Vagina (tissue), 2 donors: Measurements from ENCODE around the gene PKD1. TPM values are rescaled to one million over a fixed set of nuclear protein-coding genes. Genes with fewer than 3 reads are reported as not detected.

Experiments
- DNase-seq, 2 donors: peaks; one replicate each; pipeline ENCODE4 v3.0.0-alpha.2; 2017; ENCODE audit errors: extremely low spot score in 2 of 2
- H3K27ac ChIP-seq: fragments of 200-600 bp; sonication (generic); one replicate; pipeline ENCODE4 v1.5.1; 2019
- H3K27me3 ChIP-seq: fragments of 200-600 bp; sonication (generic); one replicate; pipeline ENCODE4 v1.5.1; 2019
- H3K36me3 ChIP-seq, 2 donors: fragments of 200-600 bp; sonication (generic); one replicate each; pipeline ENCODE4 v1.5.1; 2017 to 2019
- H3K4me1 ChIP-seq: fragments of 200-600 bp; sonication (generic); one replicate; pipeline ENCODE4 v1.5.1; 2019
- H3K4me3 ChIP-seq, 2 donors: fragments of 200-600 bp; sonication (generic); 1 replicate in 1 of 2; 2 replicates in 1 of 2; pipeline ENCODE4 v1.5.1; 2016 to 2019
- H3K9me3 ChIP-seq: fragments of 200-600 bp; sonication (generic); one replicate; pipeline ENCODE4 v1.5.1; 2019
- POLR2A ChIP-seq, 2 donors: fragments of 450-650 bp; IDR thresholded peaks; one replicate each; pipeline ENCODE4 v1.6.1; 2017; ENCODE audit warnings: antibody characterized with exemption in 2 of 2, mild to moderate bottlenecking in 2 of 2, moderate library complexity in 2 of 2
- POLR2AphosphoS5 ChIP-seq, 2 donors: sonication (generic); formaldehyde crosslinking; IDR thresholded peaks; one replicate each; pipeline ENCODE4 v1.9.0; 2017; ENCODE audit warnings: antibody characterized with exemption in 2 of 2, mild to moderate bottlenecking in 2 of 2, low read depth in 1 of 2; ENCODE audit not compliant: insufficient read depth in 1 of 2
- intact Hi-C: fragments of 100-400 bp; cut with DNase I; formaldehyde crosslinking; loops from one replicate; pipeline ENCODE4 v1.15.1; 2023
- total RNA-seq: library from RNA; depleted of rRNA; stranded (reverse); fragments of >200 nt; gene quantifications from one replicate; pipeline ENCODE4 v1.2.3, GENCODE V29; 2016
- TF ChIP-seq, protein P1 (sequence below), 3 experiments: fragments of 450-650 bp in 2 of 3; fragments of 200-600 bp in 1 of 3; sonication (generic) in 1 of 3; IDR thresholded peaks; one replicate each; pipeline ENCODE4 v1.5.1; 2017 to 2019; ENCODE audit warnings: antibody characterized with exemption in 3 of 3, mild to moderate bottlenecking in 2 of 3, moderate library complexity in 2 of 3

PKD1 gene
- total RNA-seq, 1 donor from 2014 or later = 153 TPM

DNA sequence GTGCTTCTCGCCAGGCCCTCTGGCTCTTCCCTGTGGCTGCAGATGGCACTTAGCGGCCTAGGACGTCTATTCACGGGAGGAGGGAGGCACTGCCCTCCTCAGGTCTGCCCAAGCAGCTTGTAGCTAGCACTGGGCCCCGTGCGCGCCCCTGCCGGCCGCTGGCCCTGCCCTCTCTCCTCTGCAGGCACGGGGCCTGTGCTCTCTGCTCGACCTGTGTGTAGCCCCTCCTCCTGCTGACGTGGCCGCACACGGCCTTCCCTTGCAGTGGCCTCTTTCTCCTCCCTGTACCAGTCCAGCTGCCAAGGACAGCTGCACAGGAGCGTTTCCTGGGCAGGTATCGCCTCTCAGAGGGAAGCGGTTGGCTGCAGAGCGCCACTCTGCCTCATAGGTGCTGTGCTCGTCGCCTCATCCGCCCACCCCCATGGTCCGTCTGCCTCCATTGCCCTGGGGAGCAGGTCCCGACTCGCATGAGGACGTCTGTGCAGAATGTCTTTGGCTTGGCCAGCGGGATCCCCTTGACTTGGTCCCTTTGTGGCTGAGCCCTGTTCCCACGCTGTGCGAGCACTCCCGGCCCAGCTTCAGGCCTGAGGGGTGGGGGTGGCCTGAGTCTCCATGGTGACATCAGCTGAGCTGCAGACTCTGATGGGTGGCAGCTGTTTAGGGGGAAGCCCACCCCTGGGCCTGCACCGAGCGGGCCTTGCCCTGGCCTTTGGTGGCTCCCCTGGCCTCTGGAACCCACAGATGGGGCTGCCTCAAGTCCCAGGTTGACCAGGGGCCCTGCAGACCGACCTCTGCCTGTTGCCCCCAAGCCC is 53.3 kb downstream of the PKD1 start:
- no peaks in the 10 kb centered on the region for H3K27me3 ChIP-seq
- no peak overlapping the region for H3K4me3 ChIP-seq
- intact Hi-C loops = no loop called here
- no peak for DNase-seq
- H3K4me1 ChIP-seq = peaks cover 46% of the 10 kb centered on the region
- peaks cover 0 to 46% of the 10 kb centered on the region in 2 donors for H3K36me3 ChIP-seq
- peak overlapping the region; percentile 47 for H3K27ac ChIP-seq
- no peaks in the 10 kb centered on the region for H3K9me3 ChIP-seq
- TF ChIP-seq, protein P1, sequence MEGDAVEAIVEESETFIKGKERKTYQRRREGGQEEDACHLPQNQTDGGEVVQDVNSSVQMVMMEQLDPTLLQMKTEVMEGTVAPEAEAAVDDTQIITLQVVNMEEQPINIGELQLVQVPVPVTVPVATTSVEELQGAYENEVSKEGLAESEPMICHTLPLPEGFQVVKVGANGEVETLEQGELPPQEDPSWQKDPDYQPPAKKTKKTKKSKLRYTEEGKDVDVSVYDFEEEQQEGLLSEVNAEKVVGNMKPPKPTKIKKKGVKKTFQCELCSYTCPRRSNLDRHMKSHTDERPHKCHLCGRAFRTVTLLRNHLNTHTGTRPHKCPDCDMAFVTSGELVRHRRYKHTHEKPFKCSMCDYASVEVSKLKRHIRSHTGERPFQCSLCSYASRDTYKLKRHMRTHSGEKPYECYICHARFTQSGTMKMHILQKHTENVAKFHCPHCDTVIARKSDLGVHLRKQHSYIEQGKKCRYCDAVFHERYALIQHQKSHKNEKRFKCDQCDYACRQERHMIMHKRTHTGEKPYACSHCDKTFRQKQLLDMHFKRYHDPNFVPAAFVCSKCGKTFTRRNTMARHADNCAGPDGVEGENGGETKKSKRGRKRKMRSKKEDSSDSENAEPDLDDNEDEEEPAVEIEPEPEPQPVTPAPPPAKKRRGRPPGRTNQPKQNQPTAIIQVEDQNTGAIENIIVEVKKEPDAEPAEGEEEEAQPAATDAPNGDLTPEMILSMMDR (IDR thresholded peaks at IDR 0.05) = no peak
- TF ChIP-seq POLR2AphosphoS5 (IDR thresholded peaks at IDR 0.05; ENCODE audit: insufficient read depth in 1 of 2, low read depth in 1 of 2) = peak in 1 of 2 donors; percentile 62

DNA sequence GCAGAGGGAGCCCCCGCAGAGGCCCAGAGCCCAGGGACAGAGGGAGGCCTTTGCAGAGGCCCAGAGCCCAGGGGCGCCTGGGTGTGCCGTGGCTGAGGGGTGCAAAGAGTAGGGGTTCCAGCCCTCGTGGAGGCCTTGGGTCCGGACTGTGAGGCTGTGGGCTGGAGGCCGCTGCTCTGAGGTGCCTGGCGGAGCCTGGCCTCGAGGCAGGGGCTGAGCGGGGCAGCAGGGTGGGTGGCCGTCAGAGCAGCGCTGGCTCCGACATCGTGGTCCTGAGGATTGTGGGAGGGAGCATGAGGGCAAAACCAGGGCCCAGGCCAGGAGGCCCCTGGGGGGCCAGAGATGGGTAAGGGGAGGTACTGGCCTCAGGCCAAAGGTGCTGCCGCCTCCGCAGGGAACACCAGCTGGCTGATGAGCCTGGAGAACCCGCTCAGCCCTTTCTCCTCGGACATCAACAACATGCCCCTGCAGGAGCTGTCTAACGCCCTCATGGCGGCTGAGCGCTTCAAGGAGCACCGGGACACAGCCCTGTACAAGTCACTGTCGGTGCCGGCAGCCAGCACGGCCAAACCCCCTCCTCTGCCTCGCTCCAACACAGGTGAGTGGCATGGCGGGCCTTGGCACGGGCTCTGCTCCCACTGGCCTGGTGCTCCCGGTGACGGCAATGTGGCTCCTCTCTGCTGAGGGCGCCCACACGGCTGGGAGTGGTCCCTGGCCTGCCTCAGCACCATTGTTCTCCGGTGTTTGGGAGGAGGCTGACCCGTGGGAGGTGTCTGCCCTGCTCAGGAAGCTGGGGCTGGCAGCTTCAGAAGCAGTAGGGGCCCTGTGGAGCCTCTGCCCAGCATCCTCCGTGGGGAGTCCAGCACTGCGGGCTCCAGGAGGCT is 54.3 kb downstream of the PKD1 start:
- peak overlapping the region; percentile 47 for H3K27ac ChIP-seq
- peaks cover 0 to 49% of the 10 kb centered on the region in 2 donors for H3K36me3 ChIP-seq
- DNase-seq = no peak
- intact Hi-C loops = no loop called here
- no peak overlapping the region for H3K4me3 ChIP-seq
- H3K27me3 ChIP-seq = no peaks in the 10 kb centered on the region
- TF ChIP-seq, protein P1 (IDR thresholded peaks at IDR 0.05) = no peak
- no peak for TF ChIP-seq POLR2A (IDR thresholded peaks at IDR 0.05)
- peaks cover 46% of the 10 kb centered on the region for H3K4me1 ChIP-seq
- no peaks in the 10 kb centered on the region for H3K9me3 ChIP-seq

DNA sequence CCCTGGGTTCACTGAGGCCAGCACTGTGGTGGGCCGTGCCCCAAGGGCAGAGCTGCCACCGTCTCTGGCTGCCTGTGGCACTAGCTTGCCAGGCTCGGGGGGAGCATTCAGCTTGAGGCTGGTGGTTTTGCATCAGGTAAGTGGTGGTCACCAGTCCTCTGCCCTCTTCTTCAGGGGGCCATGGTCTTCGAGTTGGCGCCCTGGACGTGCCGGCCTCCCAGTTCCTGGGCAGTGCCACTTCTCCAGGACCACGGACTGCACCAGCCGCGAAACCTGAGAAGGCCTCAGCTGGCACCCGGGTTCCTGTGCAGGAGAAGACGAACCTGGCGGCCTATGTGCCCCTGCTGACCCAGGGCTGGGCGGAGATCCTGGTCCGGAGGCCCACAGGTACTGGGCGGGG is 55.7 kb downstream of the PKD1 start:
- no peaks in the 10 kb centered on the region for H3K9me3 ChIP-seq
- H3K4me3 ChIP-seq = no peak overlapping the region
- intact Hi-C loops = no loop called here
- DNase-seq = no peak
- peaks cover 0 to 52% of the 10 kb centered on the region in 2 donors for H3K36me3 ChIP-seq
- H3K27me3 ChIP-seq = no peaks in the 10 kb centered on the region
- no peak overlapping the region for H3K27ac ChIP-seq
- peaks cover 37% of the 10 kb centered on the region for H3K4me1 ChIP-seq
- TF ChIP-seq, protein P1 (IDR thresholded peaks at IDR 0.05) = no peak
- TF ChIP-seq POLR2A (IDR thresholded peaks at IDR 0.05) = no peak
- no peak for TF ChIP-seq POLR2AphosphoS5 (IDR thresholded peaks at IDR 0.05; ENCODE audit: insufficient read depth in 1 of 2, low read depth in 1 of 2)

DNA sequence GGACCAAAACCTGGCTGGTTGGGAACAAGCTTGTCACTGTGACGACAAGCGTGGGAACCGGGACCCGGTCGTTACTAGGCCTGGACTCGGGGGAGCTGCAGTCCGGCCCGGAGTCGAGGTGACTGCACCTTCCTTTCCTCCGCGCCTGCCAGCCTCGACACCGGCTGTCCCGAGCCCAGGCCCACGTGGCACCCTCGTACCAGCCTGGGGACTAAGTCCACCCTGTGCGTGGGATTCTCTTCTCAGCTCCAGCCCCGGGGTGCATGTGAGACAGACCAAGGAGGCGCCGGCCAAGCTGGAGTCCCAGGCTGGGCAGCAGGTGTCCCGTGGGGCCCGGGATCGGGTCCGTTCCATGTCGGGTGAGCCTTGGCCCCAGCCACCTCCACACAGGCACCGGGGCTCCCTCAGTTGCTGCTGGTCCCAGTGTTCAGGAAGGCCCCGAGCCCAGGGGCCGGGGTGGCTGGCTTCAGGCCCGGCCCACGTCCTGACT is 56.3 kb downstream of the PKD1 start:
- no peak overlapping the region for H3K27ac ChIP-seq
- no peaks in the 10 kb centered on the region for H3K9me3 ChIP-seq
- H3K4me1 ChIP-seq = peaks cover 31% of the 10 kb centered on the region
- H3K36me3 ChIP-seq = peaks cover 0 to 55% of the 10 kb centered on the region in 2 donors
- H3K27me3 ChIP-seq = no peaks in the 10 kb centered on the region
- no peak overlapping the region for H3K4me3 ChIP-seq
- intact Hi-C loops = no loop called here
- DNase-seq = no peak
- TF ChIP-seq POLR2A (IDR thresholded peaks at IDR 0.05) = no peak
- TF ChIP-seq, protein P1 (IDR thresholded peaks at IDR 0.05) = no peak
- TF ChIP-seq POLR2AphosphoS5 (IDR thresholded peaks at IDR 0.05; ENCODE audit: insufficient read depth in 1 of 2, low read depth in 1 of 2) = no peak
